Suprapubic skin (tissue), 4 donors: ENCODE measurements around the gene CYBA. TPM values are rescaled to one million over a fixed set of nuclear protein-coding genes. Genes with fewer than 3 reads are reported as not detected.

Experiments
- DNase-seq, 2 donors: peaks; one replicate each; pipeline ENCODE4 v3.0.0-alpha.2; 2019; ENCODE audit warnings: low spot score in 2 of 2
- H3K27ac ChIP-seq: fragments of 200-600 bp; sonication (generic); one replicate; pipeline ENCODE4 v1.5.1; 2019
- H3K27me3 ChIP-seq: fragments of 200-600 bp; sonication (generic); one replicate; pipeline ENCODE4 v1.5.1; 2019
- H3K36me3 ChIP-seq: fragments of 200-600 bp; sonication (generic); one replicate; pipeline ENCODE4 v1.5.1; 2019
- H3K4me1 ChIP-seq: fragments of 200-600 bp; sonication (generic); one replicate; pipeline ENCODE4 v1.5.1; 2019
- H3K4me3 ChIP-seq: fragments of 200-600 bp; sonication (generic); one replicate; pipeline ENCODE4 v1.5.1; 2019; ENCODE audit warnings: mild to moderate bottlenecking
- H3K9me3 ChIP-seq: fragments of 200-600 bp; sonication (generic); one replicate; pipeline ENCODE4 v1.5.1; 2019
- CTCF ChIP-seq, 2 donors: fragments of 200-600 bp in 1 of 2; fragments of 450-650 bp in 1 of 2; sonication (generic) in 1 of 2; IDR thresholded peaks; one replicate each; pipeline ENCODE4 v1.5.1; 2016 to 2019; ENCODE audit warnings: antibody characterized with exemption in 2 of 2, mild to moderate bottlenecking in 1 of 2, moderate library complexity in 1 of 2
- EP300 ChIP-seq: sonication (generic); formaldehyde crosslinking; IDR thresholded peaks from one replicate; pipeline ENCODE4 v1.6.1; 2017; ENCODE audit warnings: antibody characterized with exemption
- POLR2A ChIP-seq, 2 donors: fragments of 450-650 bp; IDR thresholded peaks; one replicate each; pipeline ENCODE4 v1.6.1; 2017; ENCODE audit warnings: antibody characterized with exemption in 2 of 2, mild to moderate bottlenecking in 2 of 2, moderate library complexity in 2 of 2
- POLR2AphosphoS5 ChIP-seq, 3 donors: sonication (generic); formaldehyde crosslinking; IDR thresholded peaks; one replicate each; pipeline ENCODE4 v1.6.1; 2017; ENCODE audit warnings: antibody characterized with exemption in 3 of 3
- WGBS: methylation state at CpG from one replicate; pipeline ENCODE4 v1.1.5; 2018; 5-methylcytosine and 5-hydroxymethylcytosine counted together
- total RNA-seq, 4 donors: library from RNA; depleted of rRNA; stranded (reverse); fragments of >200 nt; gene quantifications; one replicate each; pipeline ENCODE4 v1.1.0, GENCODE V29; 2016

CYBA gene
- total RNA-seq, 4 donors from 2014 or later = 22.4 to 39.1 (median 29.7) TPM

DNA sequence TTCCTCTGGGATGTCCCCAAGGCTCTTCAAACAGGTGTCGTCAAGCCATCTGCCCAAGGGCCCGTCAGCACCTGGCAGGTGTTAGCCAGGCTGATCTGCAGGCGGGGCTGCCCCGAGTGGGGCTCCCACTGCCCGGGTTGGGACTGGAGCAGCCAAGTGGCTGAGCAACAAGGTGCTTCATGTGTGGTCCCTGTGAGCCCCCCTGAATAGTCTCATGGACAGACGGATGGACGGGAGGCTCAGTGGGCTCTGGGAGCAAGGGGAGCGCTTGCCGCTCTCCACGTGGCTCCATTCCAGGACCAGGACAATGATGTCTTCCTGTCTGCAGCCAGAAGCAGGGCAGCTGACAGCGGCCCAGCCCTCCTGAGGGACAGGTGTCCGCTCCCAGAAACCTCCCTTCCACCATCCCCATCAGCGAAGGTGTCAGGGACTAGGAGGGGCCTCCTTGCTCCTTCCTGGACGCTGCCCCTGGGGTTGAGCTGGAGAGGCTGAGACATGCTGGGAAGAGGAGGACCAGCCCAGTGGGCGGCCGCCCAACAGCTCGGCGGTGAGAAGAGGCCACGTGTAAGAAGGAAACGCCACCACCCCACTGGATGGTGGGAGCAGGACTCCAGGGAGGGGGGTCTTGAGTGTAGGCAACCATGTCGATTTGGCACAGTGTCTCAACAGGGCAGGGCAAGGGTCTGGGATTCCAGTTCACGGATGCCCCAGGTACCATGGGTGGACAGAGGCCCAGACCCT, 25.8 kb upstream of the CYBA start:
- no peak for TF ChIP-seq POLR2AphosphoS5 (IDR thresholded peaks at IDR 0.05)
- TF ChIP-seq EP300 = no peak
- TF ChIP-seq POLR2A (IDR thresholded peaks at IDR 0.05) = no peak
- TF ChIP-seq CTCF (IDR thresholded peaks at IDR 0.05) = no peak
- WGBS = 78% methylated on average over 13 of the region's 22 CpGs
- no peaks in the 10 kb centered on the region for H3K9me3 ChIP-seq

GRCh38 chr16:88673716-88674379, 23.0 kb upstream of the CYBA start:
- no peaks in the 10 kb centered on the region for H3K9me3 ChIP-seq
- H3K4me3 ChIP-seq = no peak overlapping the region
- no peaks in the 10 kb centered on the region for H3K4me1 ChIP-seq
- no peak for DNase-seq
- H3K36me3 ChIP-seq = no peaks in the 10 kb centered on the region
- no peak overlapping the region for H3K27ac ChIP-seq
- 97% methylated on average over 18 of the region's 19 CpGs for WGBS
- peaks cover 18% of the 10 kb centered on the region for H3K27me3 ChIP-seq
- TF ChIP-seq CTCF (IDR thresholded peaks at IDR 0.05) (no peak), EP300 (no peak), POLR2A (IDR thresholded peaks at IDR 0.05) (no peak), POLR2AphosphoS5 (IDR thresholded peaks at IDR 0.05) (no peak)

More for the DNA sequence above, 25.8 kb upstream of the CYBA start:
- Histone ChIP-seq H3K4me3 (no peak overlapping the region), H3K4me1 (peaks cover 5% of the 10 kb centered on the region), H3K27ac (no peak overlapping the region), H3K27me3 (peaks cover 34% of the 10 kb centered on the region), H3K36me3 (no peaks in the 10 kb centered on the region)
- DNase-seq = no peak

GRCh38 chr16:88672776-88673175, 21.9 kb upstream of the CYBA start:
- H3K4me1 ChIP-seq = no peaks in the 10 kb centered on the region
- H3K4me3 ChIP-seq = no peak overlapping the region
- 58% methylated on average over 11 of the region's 11 CpGs for WGBS
- no peaks in the 10 kb centered on the region for H3K36me3 ChIP-seq
- H3K9me3 ChIP-seq = no peaks in the 10 kb centered on the region
- TF ChIP-seq EP300 = no peak
- no peak for TF ChIP-seq POLR2A (IDR thresholded peaks at IDR 0.05)
- TF ChIP-seq POLR2AphosphoS5 (IDR thresholded peaks at IDR 0.05) = no peak
- TF ChIP-seq CTCF (IDR thresholded peaks at IDR 0.05) = no peak
- DNase-seq = no peak
- no peak overlapping the region for H3K27ac ChIP-seq
- peaks cover 8% of the 10 kb centered on the region for H3K27me3 ChIP-seq

DNA sequence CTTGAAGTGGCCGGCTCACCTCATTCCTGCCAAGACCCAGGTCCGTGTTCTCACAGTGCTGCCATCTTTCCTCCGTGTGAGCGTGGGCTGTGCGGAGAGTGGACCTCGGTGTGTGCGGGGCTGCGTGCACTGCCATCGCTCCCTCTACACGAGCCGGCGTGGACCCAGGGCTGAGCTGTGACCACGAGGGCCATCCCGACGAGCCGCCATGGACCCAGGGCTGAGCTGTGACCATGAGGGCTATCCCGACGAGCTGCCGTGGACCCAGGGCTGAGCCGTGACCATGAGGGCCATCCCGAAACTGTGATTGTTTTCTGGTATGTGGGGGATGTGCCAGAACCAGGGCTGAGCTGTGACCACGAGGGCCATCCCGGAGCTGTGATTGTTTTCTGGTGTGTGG, 21.0 kb upstream of the CYBA start:
- WGBS = 94% methylated on average over 12 of the region's 23 CpGs
- no peaks in the 10 kb centered on the region for H3K9me3 ChIP-seq

More for the DNA sequence above, 21.0 kb upstream of the CYBA start:
- no peak for TF ChIP-seq POLR2AphosphoS5 (IDR thresholded peaks at IDR 0.05)
- no peak for TF ChIP-seq POLR2A (IDR thresholded peaks at IDR 0.05)
- no peak for TF ChIP-seq EP300
- TF ChIP-seq CTCF (IDR thresholded peaks at IDR 0.05) = no peak
- H3K36me3 ChIP-seq = no peaks in the 10 kb centered on the region
- no peaks in the 10 kb centered on the region for H3K4me1 ChIP-seq
- DNase-seq = no peak
- no peak overlapping the region for H3K4me3 ChIP-seq
- H3K27me3 ChIP-seq = peaks cover 3% of the 10 kb centered on the region
- H3K27ac ChIP-seq = no peak overlapping the region
